Astrocyte (in vitro differentiated cells and primary cell): Measurements from ENCODE around the gene GALE. TPM values are rescaled to one million over a fixed set of nuclear protein-coding genes. Genes with fewer than 3 reads are reported as not detected.

Experiments
- DNase-seq: peaks from one replicate; pipeline ENCODE4 v3.0.0-alpha.2; 2010; ENCODE audit warnings: low read depth
- FAIRE-seq: peaks from 2 replicates; lab custom pipeline; 2011; peaks lifted over from hg19 to GRCh38; lab: Jason Lieb, UNC
- H2AFZ ChIP-seq: 2 replicates; pipeline ENCODE4 v1.6.0; 2012; ENCODE audit warnings: low read depth, low read length, inconsistent platforms
- H3K27ac ChIP-seq: 2 replicates; pipeline ENCODE4 v1.5.1; 2011; ENCODE audit warnings: low read depth, low read length, inconsistent platforms
- H3K27me3 ChIP-seq: 2 replicates; pipeline ENCODE4 v1.6.0; 2011; ENCODE audit warnings: low read length, inconsistent platforms; ENCODE audit not compliant: insufficient read depth
- H3K36me3 ChIP-seq: 2 replicates; pipeline ENCODE4 v1.5.1; 2011; ENCODE audit warnings: low read length, inconsistent platforms; ENCODE audit not compliant: insufficient read depth
- H3K4me1 ChIP-seq: 2 replicates; pipeline ENCODE4 v1.5.1; 2011; ENCODE audit warnings: low read length, inconsistent platforms; ENCODE audit not compliant: insufficient read depth
- H3K4me2 ChIP-seq: 2 replicates; pipeline ENCODE4 v1.6.0; 2012; ENCODE audit warnings: low read length, inconsistent platforms
- H3K4me3 ChIP-seq: 2 replicates; pipeline ENCODE4 v1.5.1; 2011; ENCODE audit warnings: low read depth, mild to moderate bottlenecking, low read length, inconsistent platforms; ENCODE audit not compliant: insufficient read depth
- H3K79me2 ChIP-seq: 2 replicates; pipeline ENCODE4 v1.6.0; 2012; ENCODE audit warnings: mild to moderate bottlenecking, low read length, inconsistent platforms; ENCODE audit not compliant: insufficient read depth
- H3K9ac ChIP-seq: 2 replicates; pipeline ENCODE4 v1.6.0; 2012; ENCODE audit warnings: mild to moderate bottlenecking, low read length, inconsistent platforms
- H3K9me3 ChIP-seq: 2 replicates; pipeline ENCODE4 v1.5.1; 2012; ENCODE audit warnings: low read depth, mild to moderate bottlenecking, low read length, inconsistent platforms; ENCODE audit not compliant: insufficient read depth
- H4K20me1 ChIP-seq: 2 replicates; pipeline ENCODE4 v1.6.0; 2012; ENCODE audit warnings: low read length, inconsistent platforms; ENCODE audit not compliant: insufficient read depth
- H3K27ac Mint-ChIP-seq: one replicate; pipeline ENCODE4 v1.8.0; 2021; ENCODE audit warnings: mild to moderate bottlenecking, mixed read lengths; ENCODE audit not compliant: unreplicated experiment
- H3K27me3 Mint-ChIP-seq: one replicate; pipeline ENCODE4 v1.8.0; 2021; ENCODE audit warnings: low read depth, mixed read lengths; ENCODE audit not compliant: unreplicated experiment
- H3K36me3 Mint-ChIP-seq: one replicate; pipeline ENCODE4 v1.8.0; 2021; ENCODE audit warnings: low read depth, mixed read lengths; ENCODE audit not compliant: unreplicated experiment
- H3K4me1 Mint-ChIP-seq: one replicate; pipeline ENCODE4 v1.8.0; 2021; ENCODE audit warnings: low read depth, mixed read lengths; ENCODE audit not compliant: unreplicated experiment
- H3K4me3 Mint-ChIP-seq: one replicate; pipeline ENCODE4 v1.8.0; 2021; ENCODE audit warnings: mild to moderate bottlenecking, moderate library complexity, mixed read lengths; ENCODE audit not compliant: unreplicated experiment
- H3K9me3 Mint-ChIP-seq: one replicate; pipeline ENCODE4 v1.8.0; 2021; ENCODE audit warnings: mild to moderate bottlenecking, mixed read lengths; ENCODE audit not compliant: unreplicated experiment
- CTCF ChIP-seq: IDR thresholded peaks from 2 replicates; pipeline ENCODE4 v1.5.1; 2011; ENCODE audit warnings: low read depth, mild to moderate bottlenecking, inconsistent platforms, low read length, moderate library complexity; ENCODE audit not compliant: insufficient read depth
- EZH2 ChIP-seq: IDR thresholded peaks from 2 replicates; pipeline ENCODE4 v1.6.1; 2012; ENCODE audit warnings: mild to moderate bottlenecking, low read length, inconsistent platforms; ENCODE audit not compliant: insufficient read depth
- total RNA-seq: library from RNA; stranded (reverse); gene quantifications from 2 replicates; pipeline ENCODE4 v1.2.1, GENCODE V29; 2021

GALE gene
- total RNA-seq, 1 donor from 2014 or later = 27.0 TPM

DNA sequence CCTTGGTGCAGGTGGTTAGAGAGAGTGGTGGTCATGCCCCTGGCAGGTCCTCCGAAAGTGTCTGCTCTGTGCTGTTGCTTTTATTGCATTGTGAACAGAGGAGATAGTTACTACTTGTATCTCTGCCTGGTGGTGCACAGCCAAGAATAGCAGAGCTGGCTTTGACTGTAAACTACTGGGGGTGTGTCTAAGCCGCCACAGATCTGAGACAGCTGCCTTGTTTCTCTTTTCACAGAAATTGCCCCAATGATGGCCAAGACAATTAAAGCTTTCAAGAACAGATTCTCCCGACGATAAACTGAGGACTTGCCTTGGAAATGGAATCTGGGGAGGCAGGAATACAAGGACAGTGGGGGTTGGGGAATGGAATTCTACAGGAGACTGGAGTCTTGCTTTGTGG, 41.3 kb downstream of the GALE start:
- peaks cover 72% of the 10 kb centered on the region for H3K36me3 ChIP-seq
- peaks cover 76% of the 10 kb centered on the region for H4K20me1 ChIP-seq
- no peak overlapping the region for H3K4me2 ChIP-seq
- TF ChIP-seq CTCF = no peak
- no peak for TF ChIP-seq EZH2
- H3K36me3 Mint-ChIP-seq = peaks cover 20% of the 10 kb centered on the region
- H3K4me1 Mint-ChIP-seq = peaks cover 21% of the 10 kb centered on the region
- H3K9me3 ChIP-seq = no peaks in the 10 kb centered on the region
- no peaks in the 10 kb centered on the region for H3K27me3 ChIP-seq
- H3K9me3 Mint-ChIP-seq = no peaks in the 10 kb centered on the region
- H3K27me3 Mint-ChIP-seq = no peaks in the 10 kb centered on the region
- DNase-seq (no peak), FAIRE-seq (no peak)
- H3K4me3 ChIP-seq = no peak overlapping the region
- H3K4me1 ChIP-seq = peaks cover 7% of the 10 kb centered on the region
- peak overlapping the region; percentile 47 for H3K27ac Mint-ChIP-seq
- no peak overlapping the region for H3K9ac ChIP-seq
- peaks cover 8% of the 10 kb centered on the region for H3K79me2 ChIP-seq
- H3K4me3 Mint-ChIP-seq = no peak overlapping the region
- H2AFZ ChIP-seq = no peak overlapping the region
- H3K27ac ChIP-seq = no peak overlapping the region

DNA sequence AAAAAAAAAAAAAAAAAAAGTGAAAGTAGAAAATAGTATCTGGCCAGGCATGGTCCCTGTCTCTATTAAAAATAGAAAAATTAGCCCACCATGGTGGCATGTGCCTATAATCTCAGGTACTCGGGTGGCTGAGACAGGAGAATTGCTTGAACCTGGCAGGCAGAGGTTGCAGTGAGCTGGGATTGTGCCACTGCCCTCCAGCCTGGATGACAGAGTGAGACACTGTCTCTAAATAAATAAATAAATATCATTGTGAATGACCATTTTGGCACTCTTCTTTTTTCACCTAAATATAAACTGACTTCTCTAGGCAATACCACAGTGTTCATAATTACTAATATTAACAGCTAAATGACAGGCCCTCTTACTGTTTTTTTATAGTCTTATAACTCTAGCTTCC, 42.7 kb downstream of the GALE start:
- Mint-ChIP-seq H3K4me1 (peaks cover 21% of the 10 kb centered on the region), H3K27ac (no peak overlapping the region), H3K36me3 (peaks cover 19% of the 10 kb centered on the region), H3K9me3 (no peaks in the 10 kb centered on the region), H3K4me3 (no peak overlapping the region), H3K27me3 (no peaks in the 10 kb centered on the region)
- no peak for DNase-seq
- Histone ChIP-seq H3K27ac (no peak overlapping the region), H3K9ac (no peak overlapping the region), H4K20me1 (peaks cover 85% of the 10 kb centered on the region), H3K79me2 (peaks cover 12% of the 10 kb centered on the region), H3K27me3 (no peaks in the 10 kb centered on the region), H3K4me1 (peaks cover 7% of the 10 kb centered on the region), H3K36me3 (peaks cover 83% of the 10 kb centered on the region), H3K9me3 (no peaks in the 10 kb centered on the region), H3K4me2 (no peak overlapping the region), H2AFZ (no peak overlapping the region), H3K4me3 (no peak overlapping the region)
- no peak for FAIRE-seq
- TF ChIP-seq EZH2 = no peak
- TF ChIP-seq CTCF = no peak

DNA sequence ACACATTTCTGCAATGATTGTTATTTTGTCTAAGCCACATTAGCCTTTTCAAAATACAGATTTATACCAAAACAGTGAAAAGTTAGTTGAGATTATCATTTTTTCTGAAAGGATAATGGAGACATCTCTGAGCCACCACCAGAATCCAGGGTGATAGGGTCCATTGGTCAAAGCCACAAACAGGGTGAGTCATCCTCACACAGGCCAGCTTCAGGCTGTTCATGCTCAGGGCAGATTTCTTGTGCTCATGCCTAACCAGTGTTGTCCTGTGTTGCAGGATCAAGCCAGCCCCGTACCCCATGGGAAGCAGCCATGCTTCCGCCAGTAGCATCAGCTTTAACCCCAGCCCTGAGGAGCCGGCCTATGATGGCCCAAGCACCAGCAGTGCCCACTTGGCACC, 43.9 kb downstream of the GALE start:
- FAIRE-seq (no peak), DNase-seq (peak; percentile 45)
- Histone ChIP-seq H4K20me1 (peaks cover 87% of the 10 kb centered on the region), H3K36me3 (peaks cover 89% of the 10 kb centered on the region), H3K4me2 (no peak overlapping the region), H2AFZ (no peak overlapping the region), H3K79me2 (peaks cover 21% of the 10 kb centered on the region), H3K27me3 (no peaks in the 10 kb centered on the region), H3K9me3 (no peaks in the 10 kb centered on the region), H3K9ac (no peak overlapping the region), H3K4me1 (peaks cover 7% of the 10 kb centered on the region), H3K4me3 (no peak overlapping the region), H3K27ac (peak overlapping the region; percentile 14)
- Mint-ChIP-seq H3K9me3 (no peaks in the 10 kb centered on the region), H3K4me1 (peaks cover 21% of the 10 kb centered on the region), H3K27ac (peak overlapping the region; percentile 58), H3K27me3 (no peaks in the 10 kb centered on the region), H3K4me3 (no peak overlapping the region), H3K36me3 (peaks cover 22% of the 10 kb centered on the region)
- TF ChIP-seq EZH2 (no peak), CTCF (no peak)
